Epithelial cell of esophagus (primary cell): ENCODE measurements around the gene BTNL3.

Source experiments
- DNase-seq: peaks from one replicate; pipeline ENCODE4 v3.0.0; 2010; ENCODE audit warnings: low read depth
- H3K4me3 ChIP-seq: 2 replicates; pipeline ENCODE4 v1.5.1; 2011; ENCODE audit warnings: mild to moderate bottlenecking, low read length, control low read depth
- CTCF ChIP-seq: IDR thresholded peaks from 2 replicates; pipeline ENCODE4 v1.5.1; 2011; ENCODE audit warnings: low read depth, mild to moderate bottlenecking, low read length, control low read depth, inconsistent platforms; ENCODE audit not compliant: insufficient read depth; ENCODE audit errors: missing control alignments

Gene BTNL3

GRCh38 chr5:181054871-181055459 lies 66.3 kb downstream of the BTNL3 start:
- DNase-seq, result no peak
- no peak for TF ChIP-seq CTCF
- no peak overlapping the region for H3K4me3 ChIP-seq
